ENCODE results near the gene BDKRB2. TPM values are rescaled to one million over a fixed set of nuclear protein-coding genes. Genes with fewer than 3 reads are reported as not detected.

BDKRB2 gene
- total RNA-seq (2021) = 0.13 and 0.15 TPM in 2 replicates
- long read RNA-seq = 0 reads

DNA sequence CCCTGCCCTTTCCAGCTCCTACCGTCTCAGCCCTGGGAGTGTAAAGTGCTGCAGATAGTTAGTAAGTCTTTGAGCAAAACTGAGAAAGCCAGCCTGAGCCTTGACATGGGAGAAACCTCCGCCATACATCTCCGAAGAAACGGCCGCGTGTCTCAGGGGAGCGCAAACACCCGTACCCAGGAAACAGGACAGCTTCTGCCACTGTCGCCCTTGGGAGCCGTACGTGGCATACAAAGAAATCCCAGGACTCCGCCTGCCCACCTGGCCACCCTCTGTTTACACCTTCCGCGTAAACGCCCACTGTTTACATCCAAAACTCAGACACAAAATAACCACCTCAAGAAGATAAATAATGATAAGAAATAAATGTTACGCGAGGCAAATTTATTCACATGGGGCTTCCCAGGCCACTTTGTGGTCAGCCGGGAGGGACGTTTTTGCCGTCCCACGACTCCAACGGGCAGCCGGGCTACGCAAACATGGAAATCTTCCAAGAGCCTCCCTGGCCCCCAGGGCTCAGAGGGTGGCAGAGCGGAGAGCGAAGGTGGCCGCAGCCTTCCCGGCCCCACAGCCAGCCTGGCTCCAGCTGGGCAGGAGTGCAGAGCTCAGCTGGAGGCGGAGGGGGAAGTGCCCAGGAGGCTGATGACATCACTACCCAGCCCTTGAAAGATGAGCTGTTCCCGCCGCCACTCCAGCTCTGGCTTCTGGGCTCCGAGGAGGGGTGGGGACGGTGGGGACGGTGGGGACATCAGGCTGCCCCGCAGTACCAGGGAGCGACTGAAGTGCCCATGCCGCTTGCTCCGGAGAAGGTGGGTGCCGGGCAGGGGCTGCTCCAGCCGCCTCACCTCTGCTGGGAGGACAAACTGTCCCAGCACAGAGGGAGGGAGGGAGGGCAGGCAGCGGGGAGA, at the start of gene BDKRB2:
TSS of gene BDKRB2 (plus strand) at position 689 of the 908 bp plus-strand sequence. CDS start 32,269 bp downstream, outside the sequence.
- H3T11ph ChIP-seq (ENCODE audit: low read length) = no peak within 1 kb of the TSS
- H3K79me1 ChIP-seq (ENCODE audit: insufficient read depth, low read depth, low read length, poor library complexity, severe bottlenecking) = no peaks in the 10 kb centered on the region
- no peak within 1 kb of the TSS for H2BK12ac ChIP-seq (ENCODE audit: insufficient read length, low read depth, low read length)
- H3K56ac ChIP-seq (ENCODE audit: insufficient read length, low read depth, low read length) = no peak within 1 kb of the TSS
- H3K79me2 ChIP-seq (ENCODE audit: insufficient read depth, low read length) = no peaks in the 10 kb centered on the region
- H2BK120ac ChIP-seq (ENCODE audit: low read depth, low read length, poor library complexity, severe bottlenecking) = no peak within 1 kb of the TSS
- peaks cover 13 to 26% of the 10 kb centered on the region in 2 experiments for H3K4me1 Mint-ChIP-seq
- H3K9me3 ChIP-seq (ENCODE audit: control insufficient read depth, low read depth, low read length) = no peaks in the 10 kb centered on the region
- no peak within 1 kb of the TSS for H4K5ac ChIP-seq (ENCODE audit: insufficient read length, low read depth, low read length)
- H3K36me3 Mint-ChIP-seq (ENCODE audit: insufficient read depth in 1 of 3, low read depth in 3 of 3) = no peaks in the 10 kb centered on the region
- H3K4ac ChIP-seq (ENCODE audit: low read depth, low read length) = no peak within 1 kb of the TSS
- H2AFZ ChIP-seq (ENCODE audit: low read length) = no peak within 1 kb of the TSS
- no peaks in the 10 kb centered on the region for H3K9me3 Mint-ChIP-seq
- H3K27ac ChIP-seq (ENCODE audit: insufficient read length, low read depth, low read length) = no peak within 1 kb of the TSS
- H3K14ac ChIP-seq (ENCODE audit: insufficient read depth, low read length) = peak within 1 kb of the TSS; percentile 44
- peak within 1 kb of the TSS; percentile 74 for H3K18ac ChIP-seq (ENCODE audit: insufficient read length, low read depth, low read length)
- H3K4me2 ChIP-seq (ENCODE audit: insufficient read depth, insufficient read length, low read length) = peak within 1 kb of the TSS; percentile 93
- no peak within 1 kb of the TSS; a peak in 1 of 7 replicates for H3K27ac Mint-ChIP-seq
- H3K23ac ChIP-seq (ENCODE audit: insufficient read length, low read depth, low read length) = no peak within 1 kb of the TSS
- WGBS (ENCODE audit: extremely low coverage, insufficient read length, low lambda C conversion rate) = no CpG with 5 or more reads among the region's 41 CpGs
- no peak within 1 kb of the TSS for H3K9ac ChIP-seq (ENCODE audit: extremely low read depth, insufficient read length, low read length)
- H3K4me3 Mint-ChIP-seq = peak within 1 kb of the TSS; percentile 51 to 72
- no peak within 1 kb of the TSS for H2AK5ac ChIP-seq (ENCODE audit: insufficient read length, low read length)
- H3K27me3 ChIP-seq (ENCODE audit: insufficient read depth, low read length) = peaks cover 2% of the 10 kb centered on the region; the same call in 1 of the 2 replicates
- no peak within 1 kb of the TSS for H2BK15ac ChIP-seq (ENCODE audit: low read depth, low read length)
- no peaks in the 10 kb centered on the region for H3K4me1 ChIP-seq (ENCODE audit: insufficient read depth, low read length)
- H4K8ac ChIP-seq (replicated peaks; ENCODE audit: insufficient read length, low read depth, low read length) = no peak within 1 kb of the TSS
- no peaks in the 10 kb centered on the region for H4K20me1 ChIP-seq (ENCODE audit: control insufficient read depth, insufficient read depth, insufficient read length)
- peak; percentile 81 for DNase-seq
- no peak within 1 kb of the TSS for H2BK5ac ChIP-seq (ENCODE audit: insufficient read length, low read length)
- no peak within 1 kb of the TSS for H4K91ac ChIP-seq (ENCODE audit: insufficient read length, low read depth, low read length)
- no peak for TF ChIP-seq CTCF (conservative IDR thresholded peaks at IDR 0.05)
- no peak within 1 kb of the TSS for H2BK20ac ChIP-seq (ENCODE audit: low read depth, low read length, poor library complexity, severe bottlenecking)
- H3K27me3 Mint-ChIP-seq (ENCODE audit: low read depth) = peaks cover 54% of the 10 kb centered on the region
- peaks cover 11% of the 10 kb centered on the region for H3K23me2 ChIP-seq (ENCODE audit: insufficient read length, low read depth, low read length, poor library complexity, severe bottlenecking)
